Ectodermal cell (in vitro differentiated cells): Measurements from ENCODE around the gene ANLN.
"Not testable (repeated sequence)": the region's sequence is repeated elsewhere in the genome, so short reads cannot be mapped to it uniquely, and the experiment has no call there.

Experiments used
- H3K27ac ChIP-seq: 2 replicates; pipeline ENCODE4 v1.7.0; 2013; ENCODE audit warnings: mild to moderate bottlenecking, low read depth, low read length; ENCODE audit not compliant: insufficient read depth, poor library complexity, severe bottlenecking
- H3K27me3 ChIP-seq: 2 replicates; pipeline ENCODE4 v1.7.0; 2013; ENCODE audit warnings: mild to moderate bottlenecking, low read length; ENCODE audit not compliant: insufficient read depth, control insufficient read depth, poor library complexity, severe bottlenecking
- H3K36me3 ChIP-seq: one replicate; pipeline ENCODE4 v1.7.0; 2013; ENCODE audit warnings: low read length; ENCODE audit not compliant: control insufficient read depth, insufficient read depth
- H3K4me1 ChIP-seq: one replicate; pipeline ENCODE4 v1.7.0; 2013; ENCODE audit warnings: low read length; ENCODE audit not compliant: control insufficient read depth, insufficient read depth
- H3K4me3 ChIP-seq: 2 replicates; pipeline ENCODE4 v1.7.0; 2013; ENCODE audit warnings: low read depth, low read length, control low read depth; ENCODE audit not compliant: insufficient read depth
- H3K9me3 ChIP-seq: 2 replicates; pipeline ENCODE4 v1.7.0; 2013; ENCODE audit warnings: mild to moderate bottlenecking, low read length, moderate library complexity; ENCODE audit not compliant: control insufficient read depth
- WGBS, 2 experiments: methylation state at CpG; one replicate each; pipeline ENCODE4 v1.1.7; 2013; ENCODE audit warnings: missing lambda C conversion rate in 2 of 2; 5-methylcytosine and 5-hydroxymethylcytosine counted together

Gene ANLN

DNA sequence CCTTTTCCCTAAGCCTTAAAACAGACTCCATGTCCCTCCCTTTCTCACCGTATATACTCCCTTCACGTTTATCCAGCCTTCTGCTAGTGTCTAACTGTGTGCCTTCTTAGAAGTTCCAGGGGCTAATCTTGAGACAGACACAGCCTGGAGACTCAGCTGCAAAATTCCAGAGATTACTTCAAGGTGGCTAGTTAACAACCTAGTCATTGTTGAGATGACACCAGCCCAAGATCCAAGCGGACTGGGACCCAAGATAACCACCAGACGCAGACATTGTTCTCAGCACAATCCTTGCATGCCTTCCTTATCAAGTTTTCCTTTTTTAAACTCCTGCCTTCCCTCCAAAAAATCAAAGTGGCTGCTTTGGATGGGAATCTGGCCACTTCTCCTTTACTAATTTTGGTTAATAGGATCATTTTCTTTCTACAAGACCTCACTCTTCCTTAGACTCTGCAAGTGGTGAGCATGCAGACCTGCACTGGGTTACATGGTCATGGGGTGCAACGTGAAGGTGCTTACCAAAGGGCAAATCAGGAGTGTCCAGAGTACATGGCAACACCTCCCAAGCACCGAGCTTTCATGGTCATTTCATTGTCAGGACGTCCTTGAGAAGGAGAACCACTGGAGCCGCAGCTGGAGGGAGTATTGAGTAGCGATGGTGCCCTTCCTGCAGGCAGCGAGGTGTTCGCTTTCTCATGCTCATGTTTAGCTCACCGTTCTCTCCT, 69.7 kb downstream of the ANLN start:
- no peaks in the 10 kb centered on the region for H3K4me1 ChIP-seq
- H3K4me3 ChIP-seq = no peak overlapping the region
- no peaks in the 10 kb centered on the region for H3K27me3 ChIP-seq
- 93 to 95% methylated on average over 12 of the region's 12 CpGs for WGBS, 2 experiments
- H3K36me3 ChIP-seq = peaks cover 4% of the 10 kb centered on the region
- H3K9me3 ChIP-seq = no peaks in the 10 kb centered on the region
- no peak overlapping the region for H3K27ac ChIP-seq

DNA sequence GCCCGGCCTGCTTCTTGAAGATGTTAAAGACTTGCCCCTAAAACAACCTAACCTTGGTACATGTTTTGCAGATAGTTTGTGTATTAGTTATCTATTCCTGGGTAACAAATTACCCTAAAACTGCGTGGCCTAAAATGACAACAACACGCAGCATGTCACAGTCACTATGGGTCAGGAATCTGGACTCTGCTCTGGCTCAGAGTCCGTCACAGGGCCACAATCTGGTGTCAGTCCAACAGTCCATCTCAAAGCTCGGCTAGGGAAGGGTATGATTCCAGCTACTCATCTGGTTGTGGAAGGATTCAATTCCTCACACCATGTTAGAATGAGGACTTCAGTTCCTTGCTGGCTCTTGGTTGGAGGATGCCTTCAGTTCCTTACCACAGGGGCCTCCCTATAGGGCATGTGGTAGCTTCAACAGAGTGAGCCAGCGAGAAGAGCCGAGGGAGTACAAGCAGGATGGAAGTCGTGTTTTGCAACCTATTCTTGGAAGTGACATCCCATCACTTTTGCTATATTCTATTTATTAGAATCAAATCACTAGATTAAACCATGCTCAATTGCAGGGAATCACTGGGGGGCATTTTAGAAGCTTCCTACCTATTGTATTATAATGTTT, 71.3 kb downstream of the ANLN start:
- Histone ChIP-seq H3K27me3 (no peaks in the 10 kb centered on the region), H3K27ac (no peak overlapping the region), H3K4me1 (no peaks in the 10 kb centered on the region), H3K4me3 (no peak overlapping the region), H3K36me3 (no peaks in the 10 kb centered on the region), H3K9me3 (no peaks in the 10 kb centered on the region)
- 94% methylated on average over 8 of the region's 8 CpGs for WGBS, 2 experiments

DNA sequence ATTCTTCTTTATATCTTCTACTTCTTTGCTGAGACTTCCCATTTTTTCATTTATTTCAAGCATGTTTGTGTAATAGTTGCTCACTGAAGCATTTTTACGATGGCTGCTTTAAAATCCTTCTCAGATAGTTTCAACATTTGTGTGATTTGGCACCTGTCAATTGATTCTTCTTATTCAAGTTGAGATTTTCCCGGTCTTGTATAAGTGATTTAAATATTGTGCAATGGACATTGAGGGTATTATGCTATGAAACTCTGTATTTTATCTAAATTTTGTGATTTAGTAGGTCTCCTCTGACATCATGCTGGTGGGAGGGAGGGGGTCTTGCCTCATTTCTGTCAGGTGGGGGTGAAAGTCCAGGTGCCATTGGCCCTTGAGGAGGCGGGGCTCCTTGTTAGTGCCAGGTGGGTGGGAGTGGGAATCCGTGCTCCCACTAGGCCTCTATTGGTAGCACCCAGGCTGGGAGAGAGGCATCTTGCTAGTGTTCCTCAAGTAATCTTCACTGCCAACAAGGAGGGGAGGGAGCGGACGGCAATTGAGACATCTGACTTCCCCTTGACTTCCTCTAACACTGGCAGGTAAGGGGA, 73.0 kb downstream of the ANLN start:
- Histone ChIP-seq H3K9me3 (peaks cover 2% of the 10 kb centered on the region), H3K27me3 (no peaks in the 10 kb centered on the region), H3K36me3 (no peaks in the 10 kb centered on the region), H3K4me3 (no peak overlapping the region), H3K27ac (no peak overlapping the region), H3K4me1 (no peaks in the 10 kb centered on the region)
- WGBS, 2 experiments = 90 to 95% methylated on average over 6 of the region's 6 CpGs

DNA sequence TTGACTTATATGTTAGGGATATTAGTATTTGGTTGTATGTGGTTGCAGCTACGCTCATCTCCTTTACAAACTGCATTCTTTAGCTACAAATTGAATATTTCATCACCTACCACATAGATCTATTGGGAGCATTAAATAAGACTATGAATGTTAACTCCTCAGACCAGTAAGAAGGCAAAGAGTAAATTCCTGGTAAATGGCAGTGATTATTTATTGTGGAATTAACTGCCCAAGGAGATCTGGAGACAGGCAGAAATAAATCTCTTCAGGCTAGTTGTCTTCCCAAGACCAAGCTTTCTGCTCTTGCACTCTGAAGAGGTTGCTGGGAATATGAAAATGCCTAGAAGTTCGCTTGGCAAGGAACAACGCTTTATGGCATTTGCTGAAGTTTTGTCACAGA, 74.6 kb downstream of the ANLN start:
- Histone ChIP-seq H3K27me3 (no peaks in the 10 kb centered on the region), H3K4me3 (no peak overlapping the region), H3K9me3 (peaks cover 2% of the 10 kb centered on the region), H3K36me3 (no peaks in the 10 kb centered on the region), H3K27ac (no peak overlapping the region), H3K4me1 (no peaks in the 10 kb centered on the region)
- 80 to 100% methylated on average over 1 to 2 of the region's 3 CpGs for WGBS, 2 experiments

DNA sequence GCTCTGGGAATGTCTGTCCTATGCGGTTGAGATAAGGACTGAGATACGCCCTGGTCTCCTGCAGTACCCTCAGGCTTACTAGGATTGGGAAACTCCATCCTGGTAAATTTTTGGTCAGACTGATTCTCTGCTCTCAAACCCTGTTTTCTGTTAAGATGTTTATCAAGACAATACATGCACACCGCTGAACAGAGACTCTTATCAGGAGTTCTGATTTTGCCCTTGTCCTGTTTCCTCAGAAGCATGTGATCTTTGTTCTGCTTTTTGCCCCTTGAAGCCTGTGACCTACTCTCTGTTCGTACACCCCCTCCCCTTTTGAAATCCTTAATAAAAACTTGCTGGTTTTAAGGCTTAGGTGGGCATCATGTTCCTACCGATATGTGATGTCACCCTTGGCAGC, 76.3 kb downstream of the ANLN start:
- not testable (repeated sequence) for H3K4me1 ChIP-seq, H3K36me3 ChIP-seq, H3K4me3 ChIP-seq, H3K9me3 ChIP-seq, H3K27me3 ChIP-seq, H3K27ac ChIP-seq
- 93 to 94% methylated on average over 5 of the region's 5 CpGs for WGBS, 2 experiments

DNA sequence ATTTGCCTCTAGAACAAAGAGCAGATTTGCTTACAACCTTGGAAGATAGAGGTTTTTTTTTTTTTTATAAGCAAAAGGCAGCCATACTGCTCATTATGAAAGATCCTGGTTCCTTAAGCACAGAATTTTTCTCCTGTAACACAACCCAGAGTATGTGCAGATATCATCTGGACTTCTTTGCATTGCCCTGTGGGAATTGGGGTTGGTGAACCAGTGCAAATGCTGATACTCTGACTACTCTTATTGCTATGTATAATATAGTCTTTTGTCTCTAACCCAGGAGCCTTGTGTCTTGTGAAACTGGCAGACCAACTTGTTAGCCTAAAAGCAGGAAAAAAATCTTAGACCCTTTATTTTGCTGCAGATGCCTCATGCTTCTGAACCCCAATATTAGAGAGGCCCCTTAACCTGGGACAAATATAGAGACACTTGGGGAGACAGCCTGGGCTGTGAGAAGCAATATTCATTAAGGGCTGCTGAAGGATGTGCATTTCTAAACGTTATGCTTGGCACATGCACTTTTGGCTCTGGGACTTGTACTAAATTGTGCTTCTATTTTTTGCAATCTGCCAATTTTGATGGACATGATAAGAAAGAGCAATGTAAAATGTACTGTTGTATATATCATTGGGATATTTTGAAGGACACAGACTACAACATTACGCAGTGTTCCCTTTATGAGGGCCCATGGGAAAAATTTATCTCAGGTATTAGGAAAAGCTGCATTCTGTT, 78.9 kb downstream of the ANLN start:
- WGBS, 2 experiments = 89 to 90% methylated on average over 2 of the region's 2 CpGs
- no peak overlapping the region for H3K27ac ChIP-seq
- no peaks in the 10 kb centered on the region for H3K36me3 ChIP-seq
- H3K4me1 ChIP-seq = no peaks in the 10 kb centered on the region
- H3K9me3 ChIP-seq = peaks cover 2% of the 10 kb centered on the region
- no peaks in the 10 kb centered on the region for H3K27me3 ChIP-seq
- no peak overlapping the region for H3K4me3 ChIP-seq

DNA sequence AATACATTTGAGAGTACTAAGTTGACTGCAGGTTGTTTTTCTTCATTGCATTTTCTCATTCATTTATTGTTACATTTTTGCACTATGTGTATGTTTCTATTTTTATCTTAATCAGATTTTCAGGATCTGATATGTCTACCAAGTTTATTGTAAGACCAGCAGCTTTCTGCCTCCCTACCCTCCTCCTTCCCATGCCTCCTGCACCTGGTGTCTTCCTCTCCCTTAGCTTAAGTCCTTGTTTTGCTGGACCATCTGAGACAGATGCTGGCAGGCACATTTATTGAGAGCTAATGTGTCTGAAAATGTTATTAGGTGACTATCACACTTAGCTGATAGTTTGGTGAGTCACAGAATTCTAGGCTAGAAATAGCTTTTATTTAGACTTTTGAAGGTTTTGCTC, 79.6 kb downstream of the ANLN start:
- H3K4me3 ChIP-seq = no peak overlapping the region
- H3K27ac ChIP-seq = no peak overlapping the region
- no peaks in the 10 kb centered on the region for H3K27me3 ChIP-seq
- H3K9me3 ChIP-seq = peaks cover 2% of the 10 kb centered on the region
- H3K36me3 ChIP-seq = no peaks in the 10 kb centered on the region
- no peaks in the 10 kb centered on the region for H3K4me1 ChIP-seq

DNA sequence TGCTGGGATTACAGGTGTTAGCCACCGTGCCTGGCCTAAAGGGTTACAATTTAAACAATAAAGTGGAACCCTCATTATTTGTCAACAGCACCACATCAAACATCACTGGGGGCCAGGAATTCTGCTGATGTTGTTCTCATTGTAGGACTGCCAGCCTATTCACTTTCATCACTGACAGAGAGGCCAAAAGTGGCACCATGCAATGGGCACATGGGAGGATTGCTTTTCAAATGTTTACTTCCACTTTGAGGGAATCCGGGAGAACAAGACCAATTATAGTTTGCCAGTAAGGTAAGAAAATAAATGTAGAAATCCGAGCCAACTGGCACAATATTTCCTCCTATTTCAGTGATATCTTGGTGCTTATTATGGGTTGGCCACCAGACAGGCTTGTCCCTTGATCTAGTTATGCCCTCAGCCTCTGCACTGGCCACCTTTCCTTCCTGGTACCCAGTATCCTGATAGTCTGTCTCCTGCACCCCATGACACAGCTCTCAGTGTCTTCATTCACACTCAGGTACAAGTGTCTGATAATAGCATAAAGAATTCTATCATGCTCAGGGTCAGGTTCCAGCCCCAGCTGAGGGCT, 82.6 kb downstream of the ANLN start:
- Histone ChIP-seq H3K36me3 (no peaks in the 10 kb centered on the region), H3K9me3 (no peaks in the 10 kb centered on the region), H3K4me1 (no peaks in the 10 kb centered on the region), H3K27me3 (no peaks in the 10 kb centered on the region), H3K4me3 (no peak overlapping the region), H3K27ac (no peak overlapping the region)
- 93 to 94% methylated on average over 3 of the region's 3 CpGs for whole genome bisulfite sequencing, 2 experiments

DNA sequence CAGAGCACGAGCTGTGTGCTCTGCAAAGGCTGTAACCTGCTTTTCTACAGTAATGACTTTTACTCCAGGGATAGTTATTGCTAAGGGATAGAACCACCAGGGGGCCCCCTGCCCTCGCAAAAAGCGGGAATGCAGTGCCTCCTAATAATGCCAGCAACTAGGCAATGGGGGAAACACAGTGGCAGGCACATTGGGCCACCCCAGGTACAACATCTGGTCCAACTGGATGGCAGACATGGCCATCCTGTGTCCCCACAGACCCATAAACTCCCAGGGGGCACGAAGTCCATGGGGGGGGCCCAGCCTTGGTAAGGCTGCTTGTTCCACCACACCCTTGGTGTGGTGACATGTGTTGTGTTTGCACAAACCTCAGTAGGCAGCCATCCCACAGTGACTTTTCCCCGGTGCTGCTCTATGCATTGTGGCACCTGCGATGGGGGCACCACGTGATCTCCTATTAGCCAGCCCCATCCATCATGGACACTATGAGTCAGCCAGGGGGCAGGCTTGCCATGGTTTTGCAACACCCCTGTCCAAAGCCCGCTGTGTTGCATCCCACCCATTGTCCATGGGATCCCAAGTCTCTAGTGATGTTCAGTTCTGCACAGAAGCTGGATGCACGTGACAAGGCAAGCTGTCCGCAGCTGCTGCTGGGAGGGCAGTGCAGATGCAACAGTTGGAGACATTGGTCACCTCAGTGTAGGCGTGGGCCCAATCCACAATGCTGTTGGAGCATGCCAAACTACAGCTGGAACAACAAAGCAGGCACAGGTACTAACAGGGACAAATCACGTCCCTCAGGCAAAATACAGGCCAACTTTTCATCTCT, 84.0 kb downstream of the ANLN start:
- Histone ChIP-seq H3K27ac (no peak overlapping the region), H3K36me3 (no peaks in the 10 kb centered on the region), H3K27me3 (no peaks in the 10 kb centered on the region), H3K4me3 (no peak overlapping the region), H3K9me3 (no peaks in the 10 kb centered on the region), H3K4me1 (no peaks in the 10 kb centered on the region)
- 77 to 79% methylated on average over 12 of the region's 12 CpGs for WGBS, 2 experiments
